HCT116 (cell line): ENCODE data around the gene SLC13A3. TPM values are rescaled to one million over a fixed set of nuclear protein-coding genes. Genes with fewer than 3 reads are reported as not detected.

Experiments
- ATAC-seq: fragments of 200-7000 bp; cut with Tn5 transposase; 2 replicates; pipeline ENCODE4 v1.9.1; 2020; ENCODE audit warnings: mild to moderate bottlenecking, moderate library complexity
- BruUV-seq: library from RNA; stranded (reverse); fragments of 400-500 nt; replicated peaks from 2 replicates; lab custom pipeline; 2021; lab: Mats Ljungman, UMichigan
- CTCF ChIA-PET: fragments of 300-600 bp; sonication (Branson Sonifier 250); formaldehyde crosslinking; loops from one replicate; lab custom pipeline; 2021; ENCODE audit warnings: antibody characterized with exemption; lab: Charles Lee
- POLR2A ChIA-PET: fragments of 300-600, 350-600 bp; sonication (Branson Sonifier 250); formaldehyde crosslinking; loops from one replicate; lab custom pipeline; 2021; ENCODE audit warnings: antibody characterized with exemption; lab: Charles Lee
- RAD21 ChIA-PET, 2 experiments: fragments of 300-600 bp; sonication (Branson Sonifier 250); formaldehyde crosslinking; loops; one replicate each; lab custom pipeline; 2023; ENCODE audit warnings: low total read pairs in 2 of 2; ENCODE audit not compliant: uncharacterized antibody in 2 of 2, unreplicated experiment in 2 of 2, low non-redundant PET in 1 of 2; lab: Charles Lee
- DNase-seq: peaks from one replicate; pipeline ENCODE4 v3.0.0-alpha.2; 2010; ENCODE audit warnings: low read depth, low spot score
- H2AFZ ChIP-seq: fragments of 200-600 bp; shearing (Covaris generic), sonication (generic); 2 replicates; pipeline ENCODE4 v1.6.1; 2017; ENCODE audit warnings: low read depth, mixed run types, mixed read lengths, antibody characterized with exemption, low read length; ENCODE audit not compliant: poor library complexity, severe bottlenecking
- H3K27ac ChIP-seq: 2 replicates; pipeline ENCODE4 v1.5.1; 2012; ENCODE audit warnings: low read depth, low read length
- H3K27me3 ChIP-seq: fragments of 200-600 bp; sonication (generic); 2 replicates; pipeline ENCODE4 v1.6.1; 2016; ENCODE audit warnings: mixed run types, low read length, mixed read lengths; ENCODE audit not compliant: insufficient read depth
- H3K36me3 ChIP-seq, 2 experiments: fragments of 200-500 bp in 1 of 2; fragments of 200-600 bp in 1 of 2; sonication (Bioruptor generic) in 1 of 2; sonication (generic) in 1 of 2; 2 replicates each; pipeline versions ENCODE4 v1.5.1 to v1.6.1; 2014 to 2016; ENCODE audit warnings: low read length in 2 of 2, inconsistent platforms in 1 of 2, mixed read lengths in 1 of 2, mixed run types in 1 of 2; ENCODE audit not compliant: insufficient read depth in 2 of 2, control insufficient read depth in 1 of 2
- H3K4me1 ChIP-seq, 2 experiments: fragments of 200-600 bp in 1 of 2; sonication (generic) in 1 of 2; 2 replicates each; pipeline versions ENCODE4 v1.5.1 to v1.6.1; 2012 to 2017; ENCODE audit warnings: low read length in 2 of 2, inconsistent platforms in 1 of 2, mild to moderate bottlenecking in 1 of 2, mixed read lengths in 1 of 2, mixed run types in 1 of 2, moderate library complexity in 1 of 2; ENCODE audit not compliant: insufficient read depth in 2 of 2, control insufficient read depth in 1 of 2
- H3K4me2 ChIP-seq: fragments of 200-600 bp; sonication (generic); 2 replicates; pipeline ENCODE4 v1.6.1; 2017; ENCODE audit warnings: mixed run types, low read length, mixed read lengths
- H3K4me3 ChIP-seq, 2 experiments: fragments of 200-600 bp in 1 of 2; sonication (generic) in 1 of 2; replicated peaks in 1 of 2; 2 replicates each; pipeline ENCODE4 v1.5.1; 2011 to 2016; ENCODE audit warnings: low read length in 2 of 2, control low read depth in 1 of 2, low read depth in 1 of 2, mild to moderate bottlenecking in 1 of 2, mixed read lengths in 1 of 2, mixed run types in 1 of 2
- H3K79me2 ChIP-seq: fragments of 200-600 bp; sonication (generic); 2 replicates; pipeline ENCODE4 v1.6.1; 2017; ENCODE audit warnings: mild to moderate bottlenecking, mixed run types, low read length, moderate library complexity, mixed read lengths; ENCODE audit not compliant: insufficient read depth
- H3K9ac ChIP-seq: fragments of 200-600 bp; sonication (generic); 2 replicates; pipeline ENCODE4 v1.6.1; 2016; ENCODE audit warnings: low read length, mixed read lengths
- H3K9me2 ChIP-seq: fragments of 200-600 bp; sonication (generic), shearing (Covaris generic); 2 replicates; pipeline ENCODE4 v1.6.1; 2017; ENCODE audit warnings: mixed run types, mild to moderate bottlenecking, moderate library complexity; ENCODE audit not compliant: insufficient read depth
- H3K9me3 ChIP-seq, 2 experiments: fragments of 200-500 bp in 1 of 2; fragments of 200-600 bp in 1 of 2; sonication (Bioruptor generic) in 1 of 2; sonication (generic) in 1 of 2; 2 replicates each; pipeline ENCODE4 v1.6.1; 2014 to 2017; ENCODE audit warnings: low read length in 2 of 2, mixed read lengths in 2 of 2, inconsistent platforms in 1 of 2, low read depth in 1 of 2, mild to moderate bottlenecking in 1 of 2, mixed run types in 1 of 2, moderate library complexity in 1 of 2; ENCODE audit not compliant: control insufficient read depth in 1 of 2, insufficient read depth in 1 of 2
- H4K20me1 ChIP-seq: fragments of 200-600 bp; sonication (generic), shearing (Covaris generic); 2 replicates; pipeline ENCODE4 v1.6.1; 2017; ENCODE audit warnings: mixed run types, mild to moderate bottlenecking, moderate library complexity; ENCODE audit not compliant: insufficient read depth
- ELF1 ChIP-seq: IDR thresholded peaks from 2 replicates; pipeline ENCODE4 v1.6.1; 2012; ENCODE audit warnings: low read depth, borderline replicate concordance
- JUND ChIP-seq: IDR thresholded peaks from 2 replicates; pipeline ENCODE4 v1.6.1; 2012
- POLR2AphosphoS5 ChIP-seq: IDR thresholded peaks from 2 replicates; pipeline ENCODE4 v1.6.1; 2011; ENCODE audit warnings: mild to moderate bottlenecking, low read depth, low read length, moderate library complexity
- SIN3A ChIP-seq: IDR thresholded peaks from 2 replicates; pipeline ENCODE4 v1.6.1; 2012; ENCODE audit warnings: low read depth
- SRF ChIP-seq: IDR thresholded peaks from 2 replicates; pipeline ENCODE4 v1.6.1; 2012; ENCODE audit warnings: low read depth
- YY1 ChIP-seq: IDR thresholded peaks from 2 replicates; pipeline ENCODE4 v1.6.1; 2011; ENCODE audit warnings: low read length, low read depth, moderate library complexity, mild to moderate bottlenecking; ENCODE audit not compliant: insufficient replicate concordance; ENCODE audit errors: extremely low read depth
- intact Hi-C: fragments of 100-400 bp; cut with micrococcal nuclease; formaldehyde crosslinking; loops from 2 replicates; pipeline ENCODE4 v1.10.0; 2022
- total RNA-seq: library from RNA; stranded (reverse); gene quantifications from one replicate; pipeline ENCODE4 v1.2.1, GENCODE V29; 2021; ENCODE audit not compliant: unreplicated experiment
- TF ChIP-seq, protein P1 (sequence below), 3 experiments: fragments of 200-600 bp in 1 of 3; sonication (generic) in 1 of 3; IDR thresholded peaks in 2 of 3; conservative IDR thresholded peaks in 1 of 3; 2 replicates each; pipeline ENCODE4 v1.5.1; 2012 to 2017; ENCODE audit warnings: low read depth in 2 of 3, low read length in 2 of 3, antibody characterized with exemption in 1 of 3, borderline replicate concordance in 1 of 3, control low read depth in 1 of 3, mild to moderate bottlenecking in 1 of 3, mixed read lengths in 1 of 3, mixed run types in 1 of 3, moderate library complexity in 1 of 3; ENCODE audit not compliant: insufficient read depth in 1 of 3
- TF ChIP-seq, protein P2 (sequence below): IDR thresholded peaks from 2 replicates; pipeline ENCODE4 v1.6.1; 2011; ENCODE audit warnings: mild to moderate bottlenecking, low read length, moderate library complexity; ENCODE audit not compliant: insufficient replicate concordance; ENCODE audit errors: extremely low read depth
- TF ChIP-seq, protein P3 (sequence below): IDR thresholded peaks from 2 replicates; pipeline ENCODE4 v1.6.1; 2012
- TF ChIP-seq, protein P4 (sequence below): IDR thresholded peaks from 2 replicates; pipeline ENCODE4 v1.6.1; 2012; ENCODE audit warnings: low read depth

SLC13A3 gene
- total RNA-seq, 1 experiment from 2014 or later = not detected

DNA sequence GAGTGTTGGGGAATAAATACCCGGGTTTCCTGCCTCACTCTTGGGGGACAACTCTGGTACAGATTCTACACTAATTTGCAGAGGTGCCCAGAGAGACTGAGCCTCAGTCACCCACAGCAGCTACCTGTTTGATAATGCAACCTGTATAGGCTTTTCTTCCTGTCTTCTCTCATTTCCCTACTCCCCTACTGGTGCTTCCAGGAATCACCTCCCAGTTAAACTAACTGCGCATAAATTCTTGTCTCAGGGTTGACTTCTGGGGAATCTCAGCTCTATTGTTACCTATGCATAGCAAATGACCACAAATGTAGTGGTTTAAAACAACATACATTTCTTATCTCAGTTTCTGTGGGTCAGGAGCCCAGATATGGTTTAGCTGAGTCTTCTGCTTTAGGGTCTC, 112.1 kb downstream of the SLC13A3 start:
- Histone ChIP-seq H3K9me2 (no peaks in the 10 kb centered on the region), H3K4me1 (no peaks in the 10 kb centered on the region), H3K9me3 (no peaks in the 10 kb centered on the region), H3K36me3 (no peaks in the 10 kb centered on the region), H3K27ac (no peak overlapping the region), H2AFZ (no peak overlapping the region), H3K4me3 (no peak overlapping the region), H3K9ac (no peak overlapping the region), H3K79me2 (no peaks in the 10 kb centered on the region), H4K20me1 (no peaks in the 10 kb centered on the region), H3K27me3 (peaks cover 41% of the 10 kb centered on the region), H3K4me2 (no peak overlapping the region)
- ChIA-PET POLR2A (no interaction called here), CTCF (interaction anchor here (1.1 to 1.2 kb wide), 3 partner anchors 15 to 17 kb away, joined by 3 to 4 read pairs (median 3); no protein-coding TSS in a partner anchor), RAD21 (no interaction called here)
- BruUV-seq = no TSS peak
- TF ChIP-seq JUND = no peak
- TF ChIP-seq YY1 = no peak
- TF ChIP-seq, protein P1, sequence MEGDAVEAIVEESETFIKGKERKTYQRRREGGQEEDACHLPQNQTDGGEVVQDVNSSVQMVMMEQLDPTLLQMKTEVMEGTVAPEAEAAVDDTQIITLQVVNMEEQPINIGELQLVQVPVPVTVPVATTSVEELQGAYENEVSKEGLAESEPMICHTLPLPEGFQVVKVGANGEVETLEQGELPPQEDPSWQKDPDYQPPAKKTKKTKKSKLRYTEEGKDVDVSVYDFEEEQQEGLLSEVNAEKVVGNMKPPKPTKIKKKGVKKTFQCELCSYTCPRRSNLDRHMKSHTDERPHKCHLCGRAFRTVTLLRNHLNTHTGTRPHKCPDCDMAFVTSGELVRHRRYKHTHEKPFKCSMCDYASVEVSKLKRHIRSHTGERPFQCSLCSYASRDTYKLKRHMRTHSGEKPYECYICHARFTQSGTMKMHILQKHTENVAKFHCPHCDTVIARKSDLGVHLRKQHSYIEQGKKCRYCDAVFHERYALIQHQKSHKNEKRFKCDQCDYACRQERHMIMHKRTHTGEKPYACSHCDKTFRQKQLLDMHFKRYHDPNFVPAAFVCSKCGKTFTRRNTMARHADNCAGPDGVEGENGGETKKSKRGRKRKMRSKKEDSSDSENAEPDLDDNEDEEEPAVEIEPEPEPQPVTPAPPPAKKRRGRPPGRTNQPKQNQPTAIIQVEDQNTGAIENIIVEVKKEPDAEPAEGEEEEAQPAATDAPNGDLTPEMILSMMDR (IDR thresholded peaks at IDR 0.05 in 2 of 3, conservative IDR thresholded peaks at IDR 0.05 in 1 of 3; ENCODE audit: borderline replicate concordance in 1 of 3, insufficient read depth in 1 of 3, low read depth in 2 of 3, low read length in 2 of 3) = peak in 2 of 3 experiments; percentile 50 to 52; a peak in 4 of 6 replicates
- no peak for TF ChIP-seq POLR2AphosphoS5
- no peak for TF ChIP-seq SIN3A
- intact Hi-C loops = no loop called here
- ATAC-seq = peak; percentile 69
- DNase-seq = no peak

DNA sequence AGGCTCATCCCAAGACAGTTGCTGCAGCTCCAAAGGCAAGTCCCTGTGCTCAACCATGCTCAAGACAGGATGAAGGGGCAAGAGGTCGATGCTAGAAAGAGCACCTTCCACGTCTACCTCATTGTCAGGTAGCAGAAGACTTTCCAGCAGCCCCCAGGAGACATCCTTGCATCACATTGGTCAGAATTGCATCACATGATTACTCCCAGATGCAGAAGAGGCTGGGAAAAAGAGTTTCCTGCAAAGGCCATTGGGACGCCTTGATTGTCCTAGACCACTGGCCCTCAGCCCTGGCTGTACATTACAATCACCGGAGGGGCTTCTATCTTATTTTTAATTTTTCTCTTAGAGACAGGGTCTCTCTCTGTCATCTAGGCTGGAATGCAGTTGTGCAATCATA, 120.6 kb downstream of the SLC13A3 start:
- intact Hi-C loops = no loop called here
- Histone ChIP-seq H2AFZ (no peak overlapping the region), H3K9me3 (no peaks in the 10 kb centered on the region), H3K9me2 (no peaks in the 10 kb centered on the region), H3K4me2 (no peak overlapping the region), H3K36me3 (no peaks in the 10 kb centered on the region), H3K9ac (no peak overlapping the region), H4K20me1 (no peaks in the 10 kb centered on the region), H3K27ac (no peak overlapping the region), H3K4me1 (no peaks in the 10 kb centered on the region), H3K79me2 (no peaks in the 10 kb centered on the region), H3K4me3 (no peak overlapping the region), H3K27me3 (peaks cover 11% of the 10 kb centered on the region)
- ChIA-PET CTCF (interaction anchor here (0.5 kb wide), 1 partner anchor 19 kb away, joined by 3 read pairs; no protein-coding TSS in a partner anchor), RAD21 (no interaction called here), POLR2A (no interaction called here)
- DNase-seq (no peak), ATAC-seq (no peak)
- no TSS peak for BruUV-seq
- TF ChIP-seq, protein P2, sequence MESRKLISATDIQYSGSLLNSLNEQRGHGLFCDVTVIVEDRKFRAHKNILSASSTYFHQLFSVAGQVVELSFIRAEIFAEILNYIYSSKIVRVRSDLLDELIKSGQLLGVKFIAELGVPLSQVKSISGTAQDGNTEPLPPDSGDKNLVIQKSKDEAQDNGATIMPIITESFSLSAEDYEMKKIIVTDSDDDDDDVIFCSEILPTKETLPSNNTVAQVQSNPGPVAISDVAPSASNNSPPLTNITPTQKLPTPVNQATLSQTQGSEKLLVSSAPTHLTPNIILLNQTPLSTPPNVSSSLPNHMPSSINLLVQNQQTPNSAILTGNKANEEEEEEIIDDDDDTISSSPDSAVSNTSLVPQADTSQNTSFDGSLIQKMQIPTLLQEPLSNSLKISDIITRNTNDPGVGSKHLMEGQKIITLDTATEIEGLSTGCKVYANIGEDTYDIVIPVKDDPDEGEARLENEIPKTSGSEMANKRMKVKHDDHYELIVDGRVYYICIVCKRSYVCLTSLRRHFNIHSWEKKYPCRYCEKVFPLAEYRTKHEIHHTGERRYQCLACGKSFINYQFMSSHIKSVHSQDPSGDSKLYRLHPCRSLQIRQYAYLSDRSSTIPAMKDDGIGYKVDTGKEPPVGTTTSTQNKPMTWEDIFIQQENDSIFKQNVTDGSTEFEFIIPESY = no peak
- TF ChIP-seq SRF (no peak), ELF1 (no peak), POLR2AphosphoS5 (no peak)
- TF ChIP-seq, protein P3, sequence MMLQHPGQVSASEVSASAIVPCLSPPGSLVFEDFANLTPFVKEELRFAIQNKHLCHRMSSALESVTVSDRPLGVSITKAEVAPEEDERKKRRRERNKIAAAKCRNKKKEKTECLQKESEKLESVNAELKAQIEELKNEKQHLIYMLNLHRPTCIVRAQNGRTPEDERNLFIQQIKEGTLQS = no peak
- TF ChIP-seq, protein P4, sequence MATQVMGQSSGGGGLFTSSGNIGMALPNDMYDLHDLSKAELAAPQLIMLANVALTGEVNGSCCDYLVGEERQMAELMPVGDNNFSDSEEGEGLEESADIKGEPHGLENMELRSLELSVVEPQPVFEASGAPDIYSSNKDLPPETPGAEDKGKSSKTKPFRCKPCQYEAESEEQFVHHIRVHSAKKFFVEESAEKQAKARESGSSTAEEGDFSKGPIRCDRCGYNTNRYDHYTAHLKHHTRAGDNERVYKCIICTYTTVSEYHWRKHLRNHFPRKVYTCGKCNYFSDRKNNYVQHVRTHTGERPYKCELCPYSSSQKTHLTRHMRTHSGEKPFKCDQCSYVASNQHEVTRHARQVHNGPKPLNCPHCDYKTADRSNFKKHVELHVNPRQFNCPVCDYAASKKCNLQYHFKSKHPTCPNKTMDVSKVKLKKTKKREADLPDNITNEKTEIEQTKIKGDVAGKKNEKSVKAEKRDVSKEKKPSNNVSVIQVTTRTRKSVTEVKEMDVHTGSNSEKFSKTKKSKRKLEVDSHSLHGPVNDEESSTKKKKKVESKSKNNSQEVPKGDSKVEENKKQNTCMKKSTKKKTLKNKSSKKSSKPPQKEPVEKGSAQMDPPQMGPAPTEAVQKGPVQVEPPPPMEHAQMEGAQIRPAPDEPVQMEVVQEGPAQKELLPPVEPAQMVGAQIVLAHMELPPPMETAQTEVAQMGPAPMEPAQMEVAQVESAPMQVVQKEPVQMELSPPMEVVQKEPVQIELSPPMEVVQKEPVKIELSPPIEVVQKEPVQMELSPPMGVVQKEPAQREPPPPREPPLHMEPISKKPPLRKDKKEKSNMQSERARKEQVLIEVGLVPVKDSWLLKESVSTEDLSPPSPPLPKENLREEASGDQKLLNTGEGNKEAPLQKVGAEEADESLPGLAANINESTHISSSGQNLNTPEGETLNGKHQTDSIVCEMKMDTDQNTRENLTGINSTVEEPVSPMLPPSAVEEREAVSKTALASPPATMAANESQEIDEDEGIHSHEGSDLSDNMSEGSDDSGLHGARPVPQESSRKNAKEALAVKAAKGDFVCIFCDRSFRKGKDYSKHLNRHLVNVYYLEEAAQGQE = no peak
